GM10248 (cell line): ENCODE measurements around the gene FOSL2.

Experiments used
- CTCF ChIA-PET: fragments of 300-600 bp; sonication (Branson Sonifier 250); formaldehyde crosslinking; extraction: SDS; loops from one replicate; lab custom pipeline; 2021; ENCODE audit warnings: antibody characterized with exemption; lab: Yijun Ruan, JAX
- POLR2A ChIA-PET: fragments of 350-650 bp; sonication (Branson Sonifier 250); formaldehyde crosslinking; extraction: SDS; loops from one replicate; lab custom pipeline; 2020; ENCODE audit warnings: antibody characterized with exemption; lab: Yijun Ruan, JAX
- DNase-seq: peaks from one replicate; pipeline ENCODE4 v3.0.0; 2012; ENCODE audit errors: extremely low spot score
- TF ChIP-seq, protein P1 (sequence below): IDR thresholded peaks from 2 replicates; pipeline ENCODE4 v1.5.1; 2012; ENCODE audit warnings: mild to moderate bottlenecking, low read depth; ENCODE audit errors: extremely low read depth, missing control alignments, control extremely low read depth

FOSL2 gene

GRCh38 chr2:28395334-28396061 is 2.8 kb downstream of the FOSL2 start:
- ChIA-PET POLR2A (no interaction called here), CTCF (interaction anchor here (1.6 to 2.3 kb wide), 4 partner anchors 13 to 692 kb away, joined by 5 to 8 read pairs (median 6); no protein-coding TSS in a partner anchor)
- TF ChIP-seq, protein P1, sequence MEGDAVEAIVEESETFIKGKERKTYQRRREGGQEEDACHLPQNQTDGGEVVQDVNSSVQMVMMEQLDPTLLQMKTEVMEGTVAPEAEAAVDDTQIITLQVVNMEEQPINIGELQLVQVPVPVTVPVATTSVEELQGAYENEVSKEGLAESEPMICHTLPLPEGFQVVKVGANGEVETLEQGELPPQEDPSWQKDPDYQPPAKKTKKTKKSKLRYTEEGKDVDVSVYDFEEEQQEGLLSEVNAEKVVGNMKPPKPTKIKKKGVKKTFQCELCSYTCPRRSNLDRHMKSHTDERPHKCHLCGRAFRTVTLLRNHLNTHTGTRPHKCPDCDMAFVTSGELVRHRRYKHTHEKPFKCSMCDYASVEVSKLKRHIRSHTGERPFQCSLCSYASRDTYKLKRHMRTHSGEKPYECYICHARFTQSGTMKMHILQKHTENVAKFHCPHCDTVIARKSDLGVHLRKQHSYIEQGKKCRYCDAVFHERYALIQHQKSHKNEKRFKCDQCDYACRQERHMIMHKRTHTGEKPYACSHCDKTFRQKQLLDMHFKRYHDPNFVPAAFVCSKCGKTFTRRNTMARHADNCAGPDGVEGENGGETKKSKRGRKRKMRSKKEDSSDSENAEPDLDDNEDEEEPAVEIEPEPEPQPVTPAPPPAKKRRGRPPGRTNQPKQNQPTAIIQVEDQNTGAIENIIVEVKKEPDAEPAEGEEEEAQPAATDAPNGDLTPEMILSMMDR, result no peak
- DNase-seq, result no peak

DNA sequence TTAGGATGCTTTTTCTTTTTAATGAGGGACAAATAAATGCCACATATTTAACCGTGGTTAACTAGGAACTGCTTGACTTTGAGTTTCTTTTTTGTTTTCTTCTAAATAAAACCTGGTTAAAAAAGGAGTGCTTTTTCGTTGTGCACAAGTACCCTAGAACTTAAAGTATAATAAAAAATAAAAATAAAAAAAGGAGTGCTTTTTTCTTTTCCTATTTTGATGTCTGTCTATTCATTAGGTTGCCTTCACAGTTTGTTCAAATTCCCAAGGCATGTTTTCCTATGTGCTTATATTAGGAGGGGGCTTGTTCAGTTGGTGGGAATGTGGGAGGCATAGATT is 4.4 kb downstream of the FOSL2 start:
- POLR2A ChIA-PET, result no interaction called here
- CTCF ChIA-PET, result interaction anchor here (0.7 to 2.3 kb wide), 6 partner anchors 12 to 693 kb away, joined by 3 to 8 read pairs (median 6); no protein-coding TSS in a partner anchor
- no peak for DNase-seq
- TF ChIP-seq, protein P1, result no peak

- CTCF ChIA-PET, result no interaction called here
- POLR2A ChIA-PET, result no interaction called here
- TF ChIP-seq, protein P1, result no peak
These were observed 5.6 kb downstream of the FOSL2 start for GRCh38 chr2:28398101-28398834.

DNA sequence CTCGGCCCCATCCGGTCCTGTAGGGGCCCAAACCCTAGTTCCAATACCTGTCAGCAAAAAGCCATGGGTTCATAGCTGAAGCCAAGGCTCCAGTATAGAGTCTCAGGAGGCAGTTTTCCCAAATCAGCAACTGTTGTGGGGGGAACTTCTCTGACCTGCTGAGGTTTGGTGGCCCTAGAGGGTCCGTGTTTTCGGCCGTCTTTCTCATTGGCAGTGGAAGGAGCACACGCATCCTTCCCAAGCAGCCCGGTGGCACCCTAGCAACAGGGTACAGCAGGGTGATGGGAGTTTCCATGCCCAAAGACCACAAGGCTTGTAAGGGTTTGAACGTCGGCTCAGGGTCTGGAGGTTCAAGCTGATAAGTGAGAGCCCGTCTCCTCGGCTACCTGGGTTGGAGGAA is 6.6 kb downstream of the FOSL2 start:
- TF ChIP-seq, protein P1, result no peak
- POLR2A ChIA-PET, result no interaction called here
- DNase-seq, result no peak
- CTCF ChIA-PET, result no interaction called here

More at GRCh38 chr2:28398101-28398834, 5.6 kb downstream of the FOSL2 start:
- DNase-seq, result no peak

DNA sequence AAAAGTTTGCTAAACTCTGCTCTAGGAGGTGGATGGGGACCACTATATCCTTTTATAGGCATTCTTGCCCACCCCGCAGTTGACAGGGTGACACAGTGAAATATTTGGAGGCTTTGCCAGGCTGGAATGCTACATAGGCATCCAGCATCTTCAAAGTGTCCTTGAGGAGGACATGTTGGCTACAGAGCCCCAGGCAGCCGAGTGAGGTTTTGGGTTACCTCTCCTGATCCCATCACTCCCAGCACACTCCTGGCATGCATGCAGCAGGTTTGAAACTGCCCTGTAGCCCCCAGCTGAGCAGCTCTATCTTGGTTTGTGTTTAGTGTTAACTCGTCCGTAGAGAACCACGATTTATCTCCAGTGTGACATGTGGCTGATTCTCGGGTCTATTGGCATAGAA is 7.3 kb downstream of the FOSL2 start:
- ChIA-PET CTCF (interaction anchor here (1.9 kb wide), 1 partner anchor 646 kb away, joined by 9 read pairs; no protein-coding TSS in a partner anchor), POLR2A (no interaction called here)
- TF ChIP-seq, protein P1, result no peak
- no peak for DNase-seq

- TF ChIP-seq, protein P1, result no peak
- CTCF ChIA-PET, result interaction anchor here (1.3 to 1.9 kb wide), 3 partner anchors 76 to 646 kb away, joined by 3 to 9 read pairs (median 3); no protein-coding TSS in a partner anchor
- no peak for DNase-seq
- POLR2A ChIA-PET, result no interaction called here
These were observed 7.8 kb downstream of the FOSL2 start for GRCh38 chr2:28400419-28400818.
